Left kidney (tissue), 2 donors: Measurements from ENCODE around the gene RPL18. TPM values are rescaled to one million over a fixed set of nuclear protein-coding genes. Genes with fewer than 3 reads are reported as not detected.

Source experiments
- DNase-seq: peaks from one replicate; pipeline ENCODE4 v3.0.0-alpha.2; 2013
- polyA plus RNA-seq: library from polyadenylated mRNA; unstranded; fragments of 120-200 nt; gene quantifications from one replicate; pipeline ENCODE4 v1.2.1, GENCODE V29; 2013; ENCODE audit not compliant: insufficient read length

RPL18 gene
- polyA plus RNA-seq, 1 donor: 969 TPM

DNA sequence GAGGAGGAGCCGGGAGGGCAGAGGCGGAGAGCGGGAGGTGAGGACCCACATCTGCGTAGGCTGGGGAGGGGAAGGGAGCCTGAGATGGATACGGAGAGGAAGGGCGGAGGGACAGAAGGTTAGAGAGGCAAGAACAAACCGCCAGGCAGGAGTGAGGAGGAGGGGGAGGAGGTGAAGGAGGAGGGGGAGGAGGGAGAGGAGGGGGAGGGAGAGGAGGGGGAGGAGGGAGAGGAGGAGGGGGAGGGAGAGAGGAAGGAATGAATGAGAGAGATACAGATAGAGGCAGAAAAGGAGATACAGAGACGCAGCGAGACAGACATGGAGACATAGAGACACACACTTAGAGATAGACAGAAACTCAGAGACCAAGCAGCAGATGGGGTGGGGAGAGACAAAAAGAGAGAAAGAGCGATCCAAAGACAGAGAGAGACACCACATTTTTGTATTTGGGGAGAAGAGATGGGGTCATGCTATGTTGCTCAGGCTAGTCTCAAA, 27.8 kb upstream of the RPL18 start:
- DNase-seq: no peak

DNA sequence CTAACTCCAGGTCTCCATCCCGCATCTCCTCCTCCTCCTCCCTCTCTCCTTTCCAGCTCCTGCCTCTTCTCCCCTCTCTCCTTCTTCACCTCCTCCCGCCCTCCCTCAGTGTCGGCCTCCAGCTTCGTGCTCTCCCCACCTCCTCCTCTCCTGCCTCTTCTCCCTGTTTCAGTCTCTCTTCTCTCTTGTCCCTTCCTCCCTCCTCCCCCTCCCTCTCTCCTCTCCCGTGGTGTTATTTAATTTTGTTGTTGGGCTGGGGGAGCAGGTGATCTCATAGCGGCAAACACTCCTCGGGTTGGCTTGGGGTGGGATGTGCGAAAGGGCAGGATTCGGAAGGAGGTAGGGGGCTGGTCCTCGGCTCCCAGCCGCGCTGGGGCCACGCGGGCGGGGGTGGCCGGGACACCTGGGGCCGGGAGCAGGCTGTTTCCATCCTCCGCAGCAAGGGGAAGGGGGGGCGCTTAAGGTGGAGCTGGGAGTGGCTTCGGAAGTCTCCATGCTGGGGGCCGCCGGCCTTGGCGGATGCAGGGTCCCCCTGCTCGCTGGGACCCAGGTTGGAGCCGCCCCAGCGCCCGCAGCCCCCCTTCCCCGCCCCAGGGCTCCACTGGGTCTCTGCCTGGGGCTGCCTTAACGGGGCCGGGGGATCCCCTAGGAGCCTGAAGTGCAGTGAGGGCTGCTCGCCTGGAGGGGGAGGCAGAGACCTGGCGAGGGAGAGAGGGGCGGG, 27.2 kb upstream of the RPL18 start, which contains the start of gene CA11:
CA11 (minus strand) TSS at position 187 of the 721 bp plus-strand sequence. CDS start 555 bp downstream, outside the sequence.
- peak; percentile 91 for DNase-seq

DNA sequence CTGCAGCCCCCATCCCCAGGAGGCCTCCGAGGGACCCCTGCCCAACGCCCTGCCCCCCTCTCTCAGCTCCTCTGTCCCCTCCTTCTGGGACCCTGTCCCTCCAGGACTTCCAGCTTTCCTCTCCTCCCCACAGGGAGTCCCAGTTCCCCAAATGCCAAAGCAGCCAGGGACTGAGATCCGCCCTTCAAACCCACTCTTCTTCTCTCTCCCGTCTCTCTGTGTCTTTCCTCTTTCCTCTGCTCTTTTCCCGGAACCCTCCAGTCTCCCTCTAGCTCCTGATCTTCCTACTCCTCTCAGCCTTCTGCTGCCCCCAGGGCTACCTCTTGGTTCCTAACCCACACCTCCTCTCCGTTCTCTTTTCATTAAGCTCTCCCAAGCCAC, 26.6 kb upstream of the RPL18 start:
- DNase-seq: no peak

DNA sequence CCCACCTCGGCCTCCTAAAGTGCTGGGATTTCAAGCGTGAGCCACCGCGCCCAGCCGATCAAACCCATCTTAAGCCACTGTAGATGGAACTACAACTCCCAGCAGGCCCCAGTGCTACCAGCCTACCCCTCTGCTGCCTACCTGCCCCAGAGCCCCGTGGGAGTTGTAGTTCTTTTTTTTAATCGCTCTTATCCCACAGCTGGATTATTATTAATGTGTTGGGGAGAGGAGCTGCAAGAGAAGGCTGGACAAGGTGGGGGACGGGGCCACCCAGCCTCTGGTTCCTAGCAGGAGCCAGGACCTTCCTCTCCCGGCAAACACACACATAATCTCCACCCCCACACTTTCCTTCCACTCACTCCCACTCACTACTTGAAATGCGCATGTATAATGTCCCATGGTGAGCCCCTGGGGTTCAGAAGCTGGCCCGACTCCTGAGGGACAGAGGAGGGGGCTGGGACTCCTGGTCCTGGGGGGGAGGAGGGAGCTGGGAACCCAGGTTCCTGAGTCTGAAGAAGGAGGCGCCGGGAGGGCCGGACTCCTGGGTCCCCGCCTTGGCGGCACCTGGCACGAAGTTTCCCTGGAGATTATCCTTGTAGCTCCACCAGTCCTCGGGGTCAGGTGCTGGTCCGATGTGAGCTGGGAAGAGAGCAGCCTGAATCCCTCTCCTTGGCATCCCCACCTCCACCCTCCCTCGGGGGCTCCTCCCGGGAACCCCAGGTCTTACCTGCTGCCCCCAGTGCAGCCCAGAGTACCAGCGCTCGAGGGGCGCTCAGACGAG, 26.1 kb upstream of the RPL18 start:
- no peak for DNase-seq

DNA sequence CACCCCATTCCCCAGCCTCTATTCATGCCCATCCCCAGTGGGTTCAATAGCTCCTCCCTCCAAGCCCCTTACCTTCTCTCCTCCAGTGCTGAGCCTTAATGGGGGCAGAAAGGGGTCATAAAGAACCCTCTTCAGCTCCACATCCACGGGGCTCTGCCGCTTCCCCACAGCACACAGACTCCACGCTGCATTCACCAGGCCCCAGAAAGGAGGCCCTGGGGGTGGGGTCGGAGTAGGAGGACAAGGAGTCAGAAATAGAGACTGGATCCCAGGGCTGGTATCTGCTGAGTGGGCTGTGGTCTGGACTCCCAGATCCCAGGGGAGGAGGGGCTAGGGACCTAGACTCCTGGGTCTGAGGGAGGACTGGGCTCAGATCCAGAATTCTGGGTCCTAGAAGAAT, 25.4 kb upstream of the RPL18 start:
- no peak for DNase-seq

DNA sequence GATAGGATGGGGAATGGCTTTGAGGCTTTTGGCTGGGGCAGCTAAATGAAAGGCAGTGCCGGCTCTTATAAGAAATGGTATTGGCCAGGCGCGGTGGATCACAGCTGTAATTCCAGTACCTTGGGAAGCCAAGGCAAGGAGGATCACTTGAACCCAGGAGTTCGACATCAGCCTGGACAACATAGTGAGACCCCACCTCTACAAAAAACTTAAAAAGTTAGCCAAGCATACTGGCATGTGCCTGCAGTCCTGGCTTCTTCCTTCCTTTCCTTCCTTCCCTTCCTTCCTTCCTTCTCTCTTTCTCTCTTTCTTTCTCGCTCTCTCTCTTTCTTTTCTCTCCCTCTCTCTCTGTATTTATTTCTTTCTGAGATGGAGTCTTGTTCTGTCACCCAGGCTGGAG, 23.9 kb upstream of the RPL18 start:
- DNase-seq: no peak

DNA sequence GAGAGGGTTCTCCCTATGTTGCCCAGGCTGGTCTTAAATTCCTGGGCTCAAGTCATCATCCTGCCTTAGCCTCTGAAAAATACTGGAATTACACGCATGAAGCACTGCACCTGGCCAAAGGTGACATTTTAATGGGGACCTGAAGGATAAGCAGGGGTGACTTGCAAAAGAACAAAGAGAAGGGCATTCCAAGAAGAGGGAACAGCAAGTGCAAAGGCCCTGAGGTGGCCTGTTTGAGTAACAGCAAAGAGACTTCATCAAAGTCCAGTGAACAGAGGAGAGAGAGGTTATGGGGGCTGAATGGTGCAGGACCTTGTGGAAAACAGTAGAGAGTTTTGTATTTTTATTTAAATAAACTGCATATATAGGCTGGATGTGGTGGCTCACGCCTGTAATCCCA, 22.9 kb upstream of the RPL18 start:
- DNase-seq: no peak

DNA sequence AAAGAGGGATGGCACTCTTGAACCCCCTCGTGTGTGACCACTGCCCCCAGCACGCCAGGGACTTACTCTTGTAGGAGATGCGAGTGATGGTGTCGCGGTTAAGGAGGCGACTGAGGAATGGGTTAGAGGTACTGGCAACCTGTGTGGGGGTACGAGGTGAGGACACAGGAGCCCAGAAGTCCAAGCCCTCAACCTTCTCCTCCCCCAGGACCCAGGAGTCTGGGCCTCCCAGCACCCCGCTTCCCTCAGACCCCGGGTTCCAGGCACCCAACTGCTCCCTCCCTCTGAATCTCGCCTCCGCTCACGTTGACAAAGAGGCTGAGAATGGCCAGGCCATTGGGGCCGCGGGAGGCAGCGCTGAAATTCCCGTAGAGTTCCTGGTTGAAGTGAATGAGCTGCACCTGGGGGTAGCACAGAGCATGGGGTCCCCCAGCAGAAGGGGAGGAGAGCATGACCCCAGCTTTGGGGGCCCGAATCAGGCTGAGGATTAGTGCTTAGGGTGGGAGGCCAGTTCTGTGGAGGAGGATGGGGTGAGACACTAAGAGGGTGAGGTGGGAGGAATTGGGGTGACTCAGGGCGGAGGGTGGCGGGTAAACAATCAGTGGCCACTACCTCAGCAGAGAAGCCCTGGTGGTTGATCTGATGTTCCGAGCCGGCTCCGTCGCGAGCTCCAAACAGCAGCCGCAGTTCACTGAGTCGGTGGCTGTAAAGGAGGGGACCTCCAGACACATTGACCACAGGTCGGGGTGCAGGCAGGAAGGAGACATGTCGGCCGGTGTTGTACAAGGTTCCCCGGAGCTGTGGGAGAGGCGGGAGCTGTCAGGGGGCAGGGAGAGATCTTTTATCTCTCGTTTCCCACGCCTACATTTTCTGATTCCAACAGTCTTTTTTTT, 20.8 kb upstream of the RPL18 start:
- no peak for DNase-seq

DNA sequence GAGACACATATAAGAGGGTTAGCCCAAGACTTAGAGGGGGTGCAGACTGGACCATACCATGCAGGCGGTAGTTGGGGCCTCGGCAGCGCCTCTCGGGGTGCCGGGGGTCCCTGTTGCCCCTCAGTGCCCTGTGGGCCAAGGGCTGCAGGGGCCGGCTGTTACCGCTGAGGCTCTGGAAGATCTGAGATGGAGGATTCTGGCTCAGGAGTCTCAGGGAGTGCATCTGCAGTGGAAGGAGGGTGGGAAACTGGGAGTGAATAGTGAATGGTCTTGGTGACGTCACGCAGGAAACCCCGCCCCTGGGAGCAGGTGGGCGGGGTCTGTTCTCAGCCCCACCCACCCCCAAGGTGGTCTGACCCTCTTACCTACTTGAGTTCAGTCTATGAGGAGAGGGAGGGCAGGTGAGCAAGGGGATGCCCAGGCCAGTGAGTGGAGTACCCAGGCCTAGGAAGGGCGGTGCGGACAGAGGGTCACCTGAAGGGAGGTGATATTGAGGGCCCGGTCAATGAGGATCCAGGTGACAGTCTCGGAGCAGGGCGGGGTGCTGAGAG, 19.9 kb upstream of the RPL18 start:
- DNase-seq: no peak

DNA sequence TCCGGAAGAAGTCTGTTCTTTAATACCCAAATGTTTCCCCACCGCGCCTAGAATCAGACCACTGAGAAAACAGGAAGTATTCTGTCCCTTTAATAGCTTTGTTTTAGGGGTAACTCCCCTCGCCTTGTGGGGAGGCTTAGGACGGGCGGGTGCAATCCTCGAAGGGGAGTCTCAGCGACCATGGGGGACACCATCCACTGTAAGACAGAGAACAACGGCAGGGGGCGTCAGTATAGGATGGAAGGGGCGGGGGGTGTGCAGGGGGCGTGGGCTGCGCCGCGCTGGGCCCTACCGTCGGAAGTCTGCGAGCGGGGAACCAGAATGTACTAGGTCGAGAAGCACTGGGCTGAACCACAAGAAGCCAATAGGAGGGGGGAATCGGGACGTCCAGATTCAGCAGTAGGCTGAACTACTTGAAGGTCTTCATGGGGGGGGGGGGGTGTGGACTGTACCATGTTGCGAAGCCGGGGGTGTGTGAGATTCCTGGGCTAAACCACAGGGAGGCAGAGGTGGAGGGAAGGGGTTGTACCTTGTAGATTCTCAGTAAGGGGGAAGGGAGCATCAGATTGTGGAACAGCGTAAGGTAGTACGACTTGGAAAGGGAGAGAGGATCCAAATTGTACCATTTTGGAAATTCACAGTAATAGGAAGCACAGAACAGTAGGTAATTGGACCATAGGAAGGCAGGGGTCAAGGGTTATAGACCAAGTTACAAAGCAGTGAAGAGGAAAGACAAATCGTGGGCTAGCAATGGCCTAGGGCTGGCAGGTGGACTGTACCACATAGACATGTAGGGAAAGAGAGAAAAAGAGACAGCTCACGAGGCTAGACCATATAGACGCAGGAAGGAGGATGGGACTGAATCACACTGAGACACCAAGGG, 19.2 kb upstream of the RPL18 start:
- DNase-seq: peak; percentile 92

DNA sequence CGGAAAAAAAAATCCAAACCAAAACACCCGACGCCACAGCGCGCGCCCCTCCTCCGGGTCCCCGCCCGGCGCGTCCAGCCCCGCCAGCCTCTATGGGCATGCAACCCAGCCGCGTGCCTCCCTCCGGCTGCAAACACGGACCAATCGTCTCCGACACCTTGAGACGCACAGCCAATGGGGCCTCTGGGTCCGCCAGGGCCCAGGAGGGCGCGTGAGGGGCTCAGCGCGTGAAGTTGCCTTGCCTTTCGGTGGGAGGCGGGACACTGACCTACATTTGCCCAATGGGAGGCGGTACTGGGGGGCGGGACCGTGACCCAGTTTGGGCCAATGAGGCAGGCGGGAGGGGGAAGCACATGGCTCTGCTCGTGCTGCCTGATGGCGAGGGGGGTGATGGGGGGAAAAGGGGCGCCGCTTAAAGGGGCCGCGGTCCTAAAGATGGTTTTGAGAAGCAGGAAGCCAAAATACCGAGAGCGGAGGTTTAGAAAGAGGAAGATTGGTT, 18.5 kb upstream of the RPL18 start:
- peak; percentile 98 for DNase-seq

DNA sequence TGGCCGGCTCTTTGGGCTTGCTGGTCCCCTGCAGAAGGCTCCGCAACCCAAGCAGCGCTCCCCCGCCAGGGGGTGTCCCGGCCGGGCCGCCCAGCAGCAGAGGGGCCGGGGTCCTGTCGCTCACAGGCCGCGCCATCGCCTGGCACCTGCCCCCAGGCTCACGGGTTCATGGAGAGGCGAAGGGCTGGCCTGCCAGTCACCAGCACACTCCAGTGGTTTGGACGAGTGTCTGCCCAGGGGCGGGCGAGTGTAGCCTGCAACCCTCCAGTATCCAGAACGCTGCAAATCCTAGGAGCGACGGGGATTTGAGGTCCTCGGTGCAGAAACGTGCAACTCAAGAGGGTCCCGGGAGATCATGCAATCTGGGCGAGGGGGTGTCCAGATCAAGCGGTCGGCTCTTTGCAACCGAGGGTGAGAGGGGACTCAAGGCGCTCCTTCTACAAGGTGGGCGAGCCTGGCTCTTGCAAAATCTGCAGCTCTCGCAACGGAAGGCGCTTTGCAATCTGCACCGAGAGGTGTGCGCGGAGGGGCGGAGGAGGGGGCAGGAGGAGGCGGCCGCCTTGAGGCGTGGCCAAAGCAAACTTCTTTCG, 18.0 kb upstream of the RPL18 start, which contains the start of gene DBP:
DBP (minus strand) TSS at position 521 of the 590 bp plus-strand sequence; CDS start at position 136, 385 bp downstream.
- DNase-seq: no peak

DNA sequence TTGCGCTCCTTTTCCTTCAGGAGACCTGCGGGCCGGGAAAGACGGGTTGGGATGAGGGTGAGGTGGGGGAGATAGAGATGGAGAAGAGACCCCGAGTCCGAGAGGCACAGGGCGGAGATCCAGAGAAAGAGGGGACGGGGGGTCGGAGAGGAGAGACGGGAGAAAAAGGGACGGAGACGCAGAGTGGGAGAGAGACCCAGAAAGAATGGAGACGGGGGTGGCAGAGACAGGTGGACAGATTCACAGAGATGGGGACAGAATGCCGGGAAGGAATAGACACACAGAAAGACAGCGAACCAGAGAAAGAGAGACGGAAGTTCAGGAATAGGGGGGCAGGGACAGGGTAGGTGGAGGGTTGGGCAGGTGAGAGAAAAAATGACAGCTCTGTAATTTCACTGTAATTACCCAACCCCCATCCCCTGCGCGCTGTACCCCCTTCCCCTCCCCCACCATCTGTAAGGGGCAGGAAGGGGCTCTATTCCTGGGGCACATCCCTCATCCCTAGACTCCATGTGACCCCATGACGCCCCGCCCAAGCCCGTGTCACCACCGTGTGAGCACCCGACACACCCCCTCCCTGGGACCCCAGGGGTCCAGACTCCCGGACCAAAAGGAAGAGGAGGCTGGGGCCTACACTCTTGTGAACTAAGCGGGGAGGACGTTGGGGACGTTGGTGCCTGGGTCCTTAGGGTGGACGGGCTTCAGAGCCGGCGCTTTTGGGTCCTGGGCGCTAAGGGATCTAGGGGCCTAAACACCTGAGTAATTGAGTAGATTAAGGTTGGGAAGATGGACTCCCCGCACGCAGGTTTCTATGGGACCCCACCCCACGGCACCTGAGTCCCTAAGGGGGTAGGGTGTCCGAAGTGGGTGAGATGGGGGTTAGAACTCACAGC, 17.2 kb upstream of the RPL18 start:
- no peak for DNase-seq

DNA sequence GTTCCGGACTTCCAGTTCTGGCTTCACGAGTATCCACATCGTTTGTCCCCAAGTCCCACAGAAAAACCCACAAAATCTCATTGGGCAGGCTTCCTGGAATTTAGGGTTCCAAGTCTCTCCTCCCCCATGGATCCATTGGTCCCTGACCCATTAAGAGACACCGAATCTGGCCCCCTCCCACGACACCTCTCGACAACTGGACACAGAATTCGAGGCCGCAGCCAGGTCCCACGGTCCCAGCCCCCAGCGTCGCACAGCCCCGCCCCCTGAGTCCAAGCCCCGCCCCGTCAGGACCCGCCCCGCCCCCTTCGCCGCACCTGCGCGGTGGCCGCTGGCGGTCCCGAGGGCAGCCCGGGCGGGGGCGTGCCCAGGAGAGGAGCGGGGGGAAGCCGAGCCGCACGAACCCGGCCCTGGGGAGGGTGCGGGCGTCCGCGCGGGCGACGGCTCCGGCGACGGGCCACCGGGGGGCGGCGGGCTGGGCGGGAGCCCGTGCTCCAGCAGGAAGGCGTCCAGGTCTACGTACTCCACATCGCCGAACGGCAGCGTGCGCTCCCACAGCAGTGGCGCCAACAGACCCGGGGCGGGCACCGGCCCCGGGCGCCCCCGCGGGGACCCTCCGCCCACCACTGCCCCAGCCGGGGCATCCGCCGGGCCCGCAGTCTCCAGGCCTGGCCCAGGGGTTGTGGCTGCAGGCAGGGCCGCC, 16.4 kb upstream of the RPL18 start:
- DNase-seq: no peak

DNA sequence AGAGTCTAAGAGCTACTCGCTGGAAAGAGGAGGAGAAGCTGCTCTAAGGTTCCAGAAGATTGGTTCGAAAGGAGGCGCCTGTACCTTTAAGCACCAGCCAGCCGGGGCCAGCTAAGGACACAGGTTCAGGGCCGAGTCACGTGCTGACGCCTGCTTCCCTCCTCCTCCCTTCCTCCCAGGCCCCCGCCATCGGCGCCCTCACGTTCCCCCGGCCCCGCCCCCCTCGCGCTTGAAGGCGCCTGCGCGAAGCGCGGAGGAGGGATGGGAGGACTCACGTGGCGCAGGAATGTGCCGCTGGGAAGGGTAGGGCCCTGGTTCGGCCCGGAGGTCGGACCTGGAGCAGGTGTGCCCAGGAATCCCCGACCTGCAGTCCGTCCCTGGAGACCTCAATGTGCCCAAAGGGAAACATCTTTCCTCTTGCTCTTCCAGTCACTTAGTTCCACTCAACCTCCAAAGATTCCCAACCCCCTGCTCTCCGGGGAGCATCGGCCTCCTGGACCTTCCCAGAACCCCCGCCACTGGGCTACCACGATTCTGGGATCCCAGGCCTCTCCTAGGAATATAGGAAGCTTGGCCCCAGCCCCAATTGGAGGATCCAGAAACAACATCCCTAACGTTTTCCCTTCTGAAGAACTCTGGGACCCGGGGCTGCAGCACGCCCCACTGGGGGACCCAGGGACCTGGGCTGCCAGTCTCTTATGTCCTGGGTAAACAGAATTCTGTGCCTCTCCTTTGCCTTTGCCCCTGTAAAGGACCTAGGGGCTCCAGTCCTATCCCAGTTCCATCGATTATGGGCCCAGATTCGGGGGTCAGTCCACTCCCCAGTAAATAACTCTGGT, 15.7 kb upstream of the RPL18 start:
- DNase-seq: peak; percentile 97

DNA sequence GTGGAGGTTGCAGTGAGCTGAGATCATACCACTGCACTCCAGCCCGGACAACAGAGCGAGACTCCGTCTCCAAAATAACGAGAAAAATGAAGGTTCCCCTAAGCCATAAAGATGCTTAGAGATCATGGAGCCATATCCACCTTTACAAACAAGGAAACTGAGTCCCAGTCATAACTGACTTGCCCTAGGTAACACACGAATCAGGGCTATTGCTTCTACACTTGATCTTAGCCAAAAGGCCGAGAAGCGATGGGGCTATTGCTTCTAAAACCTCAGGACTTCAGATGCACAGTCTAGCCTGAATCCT, 15.0 kb upstream of the RPL18 start:
- DNase-seq: no peak

DNA sequence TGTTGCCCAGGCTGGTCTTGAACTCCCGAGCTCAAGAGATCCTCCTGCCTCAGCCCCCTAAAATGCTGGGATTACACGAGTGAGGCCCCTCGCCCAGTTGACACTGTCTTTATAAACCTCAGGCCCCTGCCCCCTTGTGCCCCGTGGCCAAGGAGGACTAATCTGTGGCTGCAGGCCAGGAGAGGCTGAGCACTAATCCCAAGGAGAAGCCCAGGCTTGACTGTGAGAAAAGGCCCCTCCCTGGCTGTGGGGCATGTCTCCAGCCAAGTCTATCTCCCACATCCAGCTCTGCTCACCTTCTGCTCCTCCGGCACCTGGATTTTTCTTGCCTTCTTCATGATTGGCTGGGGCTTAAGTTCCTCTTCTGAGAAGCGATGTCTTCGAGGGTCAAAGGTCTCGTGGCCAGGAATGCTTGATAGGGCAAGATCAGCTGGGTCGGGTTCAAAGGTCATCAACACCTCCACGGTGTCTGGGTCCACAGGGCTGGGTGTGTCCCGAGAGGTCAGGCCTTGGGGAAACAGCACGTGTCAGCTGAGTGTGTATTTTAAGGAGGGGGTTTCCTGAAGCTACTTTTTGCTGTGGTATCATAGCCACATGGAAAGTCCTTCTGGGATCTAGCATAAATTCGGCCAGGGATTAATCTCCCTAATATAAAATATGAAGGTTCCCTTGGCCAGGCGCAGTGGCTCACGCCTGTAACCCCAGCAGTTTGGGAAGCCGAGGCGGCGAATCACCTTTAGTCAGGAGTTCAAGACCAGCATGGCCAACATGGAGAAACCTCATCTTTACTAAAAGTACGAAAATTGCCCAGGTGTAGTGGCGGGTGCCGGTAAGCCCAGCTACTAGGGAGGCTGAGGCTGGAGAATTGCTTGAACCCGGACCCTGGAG, 14.4 kb upstream of the RPL18 start:
- DNase-seq: no peak
